Left renal cortex interstitium (tissue), 4 donors: ENCODE results near the gene ZNF609. TPM values are rescaled to one million over a fixed set of nuclear protein-coding genes. Genes with fewer than 3 reads are reported as not detected.
"Not testable (repeated sequence)": the region's sequence is repeated elsewhere in the genome, so short reads cannot be mapped to it uniquely, and the experiment has no call there.

ENCODE experiments used
- DNase-seq, 4 donors: peaks; one replicate each; pipeline ENCODE4 v3.0.0-alpha.2; 2013; ENCODE audit warnings: low read depth in 4 of 4, low spot score in 2 of 4, missing footprints in 1 of 4
- polyA plus RNA-seq, 4 donors: library from polyadenylated mRNA; unstranded; fragments of 120-200 nt; gene quantifications; one replicate each; pipeline ENCODE4 v1.2.1, GENCODE V29; 2013; ENCODE audit not compliant: insufficient read length in 4 of 4

Gene ZNF609
- polyA plus RNA-seq, 4 donors = 32.4 to 40.9 (median 34.0) TPM

GRCh38 chr15:64456634-64457108 lies 3.7 kb upstream of the ZNF609 start:
- no peak for DNase-seq

- no peak for DNase-seq
Measured at GRCh38 chr15:64459066-64459781, 1.2 kb upstream of the ZNF609 start.

- DNase-seq = peak in 3 of 4 donors; percentile 61 to 70 (median 64)
Measured at GRCh38 chr15:64460724-64461720, 644 bp downstream of the ZNF609 start.

- peak in 1 of 4 donors; percentile 50 for DNase-seq
Measured at GRCh38 chr15:64461721-64462162, 1.4 kb downstream of the ZNF609 start.

DNA sequence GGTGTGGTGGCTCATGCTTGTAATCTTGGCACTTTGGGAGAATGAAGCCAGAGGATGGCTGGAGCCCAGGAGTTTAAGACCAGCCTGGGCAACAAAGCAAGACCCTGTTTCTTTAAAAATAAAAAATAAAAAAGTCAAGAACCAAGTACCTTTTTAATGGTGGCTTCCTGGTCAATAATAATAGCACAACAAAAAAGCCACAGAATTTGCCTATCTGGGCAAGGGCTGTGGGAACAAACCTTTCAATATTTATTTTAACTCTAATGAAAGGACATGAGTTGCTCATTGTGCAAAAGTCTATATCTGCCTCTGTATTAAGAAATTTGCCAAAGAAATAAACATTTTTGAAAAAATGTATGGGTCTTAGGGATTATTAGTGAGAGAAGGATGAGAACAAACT lies 2.1 kb downstream of the ZNF609 start:
- DNase-seq = no peak

DNA sequence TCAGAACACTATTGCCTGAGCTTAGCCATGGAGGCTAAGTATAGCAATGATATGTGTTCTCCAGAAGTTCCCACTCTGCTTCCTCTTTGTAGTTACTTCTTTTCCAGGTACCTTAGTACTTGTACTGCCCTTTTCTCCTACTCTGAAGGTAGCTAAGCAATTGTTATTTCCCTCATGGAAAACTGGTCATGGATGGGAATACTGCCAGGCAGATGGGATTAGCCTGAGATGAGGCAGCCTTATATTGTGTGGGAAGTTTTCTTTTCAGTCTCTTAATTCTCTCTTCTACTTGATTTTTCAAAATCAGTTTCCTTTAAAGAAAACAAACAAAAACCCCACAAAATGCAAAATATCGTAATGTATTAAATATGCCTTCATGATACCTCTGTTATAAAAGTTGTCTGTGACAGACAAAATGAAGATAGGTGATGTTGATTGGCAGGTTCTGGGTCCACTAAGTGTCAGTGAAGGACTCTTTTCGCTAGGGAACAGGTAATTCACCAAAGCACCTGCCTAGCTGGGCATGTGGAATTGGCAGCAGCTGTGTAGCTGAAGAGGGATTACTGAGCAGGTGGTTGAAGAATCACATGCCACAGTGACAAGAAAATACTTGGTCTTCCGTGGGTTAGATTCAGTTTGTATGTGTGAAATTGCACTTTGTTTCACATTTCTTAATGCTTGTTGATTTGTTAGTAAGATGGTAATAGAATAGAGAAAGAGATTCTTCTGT lies 4.1 kb downstream of the ZNF609 start:
- DNase-seq = no peak

DNA sequence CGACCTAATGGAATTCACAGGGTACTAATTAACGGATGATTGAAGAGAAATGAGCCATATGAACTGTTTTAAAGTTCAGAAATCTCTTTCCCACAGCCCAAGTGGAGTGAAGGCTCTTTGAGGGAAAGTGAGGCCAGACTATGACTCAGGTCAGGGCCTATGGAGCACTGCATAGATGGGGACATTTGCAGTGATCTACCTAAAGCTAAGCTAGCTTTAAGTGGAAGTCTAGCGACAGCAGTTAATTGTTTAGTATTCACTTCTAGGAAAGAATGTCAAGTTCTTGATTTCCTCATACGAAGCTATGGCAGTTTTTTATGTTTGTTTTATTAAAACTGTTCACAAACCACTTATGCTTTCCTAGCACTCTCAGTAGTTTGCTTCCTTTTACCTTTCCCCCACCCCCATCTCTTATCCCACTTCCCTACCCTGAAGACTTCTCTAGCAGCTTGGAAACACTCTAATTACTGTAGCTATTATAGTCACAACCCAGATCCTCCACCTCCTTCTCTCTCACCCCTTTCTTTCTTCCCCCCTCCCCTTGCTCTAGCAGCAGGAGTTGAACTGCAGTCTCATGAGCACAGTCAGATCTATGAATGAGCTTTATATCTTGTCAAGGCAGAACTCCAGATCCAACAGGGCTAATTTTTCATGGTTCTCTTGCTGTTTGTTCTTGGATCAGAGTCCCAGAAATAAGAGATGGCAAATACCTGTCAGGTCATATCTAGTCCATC lies 6.2 kb downstream of the ZNF609 start:
- DNase-seq = no peak

GRCh38 chr15:64472161-64472560 lies 11.8 kb downstream of the ZNF609 start:
- DNase-seq = no peak

- DNase-seq = no peak
Measured at GRCh38 chr15:64474846-64475245, 14.5 kb downstream of the ZNF609 start.

GRCh38 chr15:64476550-64476949 lies 16.2 kb downstream of the ZNF609 start:
- no peak for DNase-seq

DNA sequence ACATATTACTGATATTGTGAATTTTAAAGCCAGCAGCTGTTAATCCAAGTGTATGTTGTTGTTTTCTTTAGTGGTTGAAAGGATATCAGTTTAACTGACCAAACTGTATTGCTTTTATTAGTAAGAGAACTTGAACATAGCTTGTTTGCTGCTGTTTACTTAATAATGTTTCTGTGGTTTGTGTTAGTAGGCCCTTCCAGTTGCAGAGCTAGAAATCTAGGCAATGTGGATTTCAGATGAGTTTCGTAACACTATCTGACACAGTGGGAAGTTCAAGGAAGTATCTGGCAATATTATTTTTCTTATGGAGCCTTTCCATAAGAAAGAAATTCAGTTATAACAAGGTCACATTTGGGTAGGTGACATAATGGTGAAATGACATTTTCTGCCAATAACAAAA lies 18.5 kb downstream of the ZNF609 start:
- no peak for DNase-seq

GRCh38 chr15:64480891-64481290 lies 20.5 kb downstream of the ZNF609 start:
- no peak for DNase-seq

- no peak for DNase-seq
Measured at GRCh38 chr15:64483749-64484148, 23.4 kb downstream of the ZNF609 start.

DNA sequence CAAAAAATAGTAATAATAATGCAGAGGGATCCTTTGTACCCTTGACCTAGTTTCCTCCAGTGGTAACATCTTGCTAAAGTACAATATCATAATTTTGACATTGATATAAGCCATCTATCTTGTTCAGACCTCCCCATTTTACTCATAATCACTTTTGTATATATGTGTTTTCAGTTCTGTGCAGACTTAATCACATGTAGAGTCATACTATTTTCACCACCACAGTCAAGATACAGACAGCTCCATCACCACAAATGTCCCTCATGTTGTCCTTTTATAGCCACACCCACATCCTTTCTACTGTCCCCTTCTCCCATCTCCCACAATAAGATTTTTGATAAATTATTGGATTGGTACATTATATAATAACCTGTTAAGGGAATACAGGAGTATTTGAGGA lies 25.4 kb downstream of the ZNF609 start:
- no peak for DNase-seq

DNA sequence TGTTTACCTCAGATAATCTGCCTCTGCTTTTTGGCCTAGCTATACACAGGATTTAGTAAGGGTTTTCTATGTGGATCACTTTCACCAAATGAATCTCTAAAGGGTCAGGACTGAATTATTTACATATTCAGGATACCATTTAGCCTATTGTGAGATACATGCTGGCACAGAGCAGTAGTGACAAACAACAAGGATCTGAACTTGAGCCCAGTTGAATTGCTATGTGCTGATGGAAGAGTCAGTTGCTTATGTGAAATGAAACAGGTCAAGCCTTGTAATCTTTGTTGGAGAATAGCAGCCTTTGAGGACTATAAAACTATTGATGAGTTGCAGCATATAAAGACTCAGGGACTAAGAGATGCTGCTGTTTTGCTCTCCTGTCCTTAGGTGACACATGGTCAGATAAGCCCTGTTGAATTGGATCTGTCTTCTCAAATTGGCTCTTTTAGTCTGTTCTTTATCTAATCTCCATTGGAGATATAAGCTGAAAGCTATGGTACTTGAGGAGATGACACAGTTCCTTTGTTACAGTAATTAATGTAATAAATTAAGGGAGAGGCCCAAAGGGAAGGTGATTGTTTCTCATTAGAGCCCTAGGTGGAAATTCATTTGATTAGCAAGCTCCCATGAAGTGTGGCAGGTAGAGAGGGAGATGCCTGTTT lies 30.4 kb downstream of the ZNF609 start:
- no peak for DNase-seq

GRCh38 chr15:64493641-64494040 lies 33.3 kb downstream of the ZNF609 start:
- DNase-seq = no peak

DNA sequence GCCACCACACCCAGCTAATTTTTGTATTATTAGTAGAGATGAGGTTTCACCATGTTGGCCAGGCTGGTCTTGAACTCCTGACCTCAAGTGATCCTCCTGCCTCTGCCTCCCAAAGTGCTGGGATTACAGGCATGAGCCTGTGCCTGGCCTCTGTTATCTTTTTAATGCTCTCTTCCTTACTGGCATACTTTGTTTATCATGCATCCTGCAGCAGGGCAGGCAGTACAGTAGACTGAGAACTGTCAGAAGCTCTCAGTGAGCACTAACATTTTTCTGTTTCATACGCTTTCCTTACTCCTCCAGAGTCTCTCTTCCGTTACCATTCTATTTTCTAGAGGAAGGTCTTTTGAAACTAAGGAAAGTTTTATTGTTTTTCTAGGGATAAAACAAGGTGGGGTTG lies 35.6 kb downstream of the ZNF609 start:
- DNase-seq = not testable (repeated sequence)

- no peak for DNase-seq
Measured at GRCh38 chr15:64500695-64501395, 40.5 kb downstream of the ZNF609 start.

DNA sequence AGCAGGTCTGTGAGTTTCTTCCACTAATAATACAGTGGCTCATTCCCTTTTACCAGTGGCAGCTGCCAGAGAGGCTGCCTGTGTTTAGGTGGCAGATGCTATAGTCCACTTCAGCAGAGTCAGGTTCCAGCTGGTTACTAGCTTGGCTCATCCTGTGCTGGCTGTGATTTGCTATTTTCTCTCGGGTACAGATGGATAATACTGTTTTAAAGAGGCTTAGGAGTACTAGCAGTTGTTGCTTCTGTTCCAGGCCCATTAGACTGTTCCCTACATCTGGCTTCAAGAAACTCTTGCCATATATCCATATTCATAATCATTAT lies 41.0 kb downstream of the ZNF609 start:
- no peak for DNase-seq
